ENCODE measurements around the gene RBFOX2.
A peak's percentile ranks its signal among the peaks of the same experiment; 100 is the strongest.

Gene RBFOX2

GRCh38 chr22:35754761-35755160, 273.9 kb downstream of the RBFOX2 start:
- Histone ChIP-seq H3K27me3 (ENCODE audit: control insufficient read depth in 1 of 2, insufficient read depth in 2 of 2, low read length in 2 of 2) (no peaks in the 10 kb centered on the region), H3K27ac (ENCODE audit: low read length) (no peak overlapping the region), H3K9ac (ENCODE audit: low read length in 2 of 2) (no peak overlapping the region), H3K9me3 (ENCODE audit: control insufficient read depth in 2 of 2, low read length in 2 of 2) (no peaks in the 10 kb centered on the region), H3K4me1 (ENCODE audit: control insufficient read depth, insufficient read depth, low read length) (no peaks in the 10 kb centered on the region), H3K4me3 (ENCODE audit: low read length in 2 of 2) (no peak overlapping the region), H3K36me3 (ENCODE audit: control insufficient read depth in 2 of 2, insufficient read depth in 2 of 2, low read length in 2 of 2) (peaks cover 14 to 36% of the 10 kb centered on the region in 2 donors)

DNA sequence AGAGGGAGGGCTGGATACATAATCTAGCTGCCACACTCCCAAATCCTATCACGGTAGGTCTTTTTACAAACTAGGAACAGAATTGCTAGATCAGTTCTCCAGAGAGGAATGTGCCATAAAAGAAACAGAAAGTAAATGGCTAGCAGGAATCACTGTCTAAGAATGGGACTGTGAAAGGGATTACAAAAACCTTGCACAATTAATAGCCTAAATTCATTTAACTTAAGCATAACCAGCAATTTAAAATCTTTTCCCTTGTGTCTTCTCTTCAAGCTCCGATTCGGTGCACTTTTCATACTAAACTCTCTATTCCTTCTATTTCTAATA, 275.8 kb downstream of the RBFOX2 start:
- Histone ChIP-seq H3K27me3 (ENCODE audit: control insufficient read depth in 1 of 2, insufficient read depth in 2 of 2, low read length in 2 of 2) (no peaks in the 10 kb centered on the region), H3K36me3 (ENCODE audit: control insufficient read depth in 2 of 2, insufficient read depth in 2 of 2, low read length in 2 of 2) (peaks cover 14 to 24% of the 10 kb centered on the region in 2 donors), H3K4me3 (ENCODE audit: low read length in 2 of 2) (no peak overlapping the region), H3K9me3 (ENCODE audit: control insufficient read depth in 2 of 2, low read length in 2 of 2) (no peaks in the 10 kb centered on the region), H3K9ac (ENCODE audit: low read length in 2 of 2) (no peak overlapping the region), H3K4me1 (ENCODE audit: control insufficient read depth, insufficient read depth, low read length) (no peaks in the 10 kb centered on the region), H3K27ac (ENCODE audit: low read length) (no peak overlapping the region)

DNA sequence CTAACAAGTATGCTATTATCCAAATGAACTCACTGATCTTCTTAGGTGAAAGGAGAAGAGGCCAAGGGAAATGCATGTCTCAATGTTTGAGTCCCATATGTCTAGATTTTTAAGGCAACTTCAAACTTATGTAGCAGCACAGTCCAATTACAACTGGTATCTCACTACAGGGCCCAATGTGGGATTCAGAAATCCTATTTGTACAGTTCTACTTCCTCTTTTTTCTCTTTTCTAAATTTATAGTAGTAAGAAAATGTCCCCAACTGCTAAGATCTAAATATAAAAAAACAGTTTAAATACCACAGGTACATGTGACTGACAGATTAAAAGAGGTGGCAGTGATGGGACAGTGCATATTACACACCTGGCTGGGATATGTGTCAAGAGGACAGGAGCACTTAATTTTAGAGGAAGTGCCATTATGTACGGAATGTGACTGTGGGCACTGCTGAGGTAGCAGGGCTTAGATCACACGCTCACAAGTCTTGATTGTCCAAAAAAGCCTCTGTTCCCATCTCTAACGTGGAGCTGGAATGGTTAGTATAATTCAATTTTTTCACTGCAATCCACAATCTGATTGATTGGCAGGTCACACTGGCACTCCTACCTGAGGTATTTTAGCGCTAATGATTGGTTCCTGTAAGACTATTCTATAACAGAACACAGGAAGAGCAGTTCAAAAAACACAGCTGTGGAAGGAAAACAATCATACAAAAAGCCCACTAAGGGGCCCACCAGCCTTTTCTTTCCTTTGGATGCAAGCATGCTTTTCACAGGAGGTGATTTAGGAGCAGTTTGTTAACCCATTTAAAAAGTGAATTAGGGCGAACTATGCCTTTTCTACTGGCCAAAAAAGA, 276.4 kb downstream of the RBFOX2 start:
- Histone ChIP-seq H3K36me3 (ENCODE audit: control insufficient read depth in 2 of 2, insufficient read depth in 2 of 2, low read length in 2 of 2) (peaks cover 14 to 21% of the 10 kb centered on the region in 2 donors), H3K4me3 (ENCODE audit: low read length in 2 of 2) (no peak overlapping the region)

GRCh38 chr22:35749808-35750207, 278.8 kb downstream of the RBFOX2 start:
- no peaks in the 10 kb centered on the region for H3K4me1 ChIP-seq (ENCODE audit: control insufficient read depth, insufficient read depth, low read length)
- no peak overlapping the region for H3K9ac ChIP-seq (ENCODE audit: low read length in 2 of 2)
- no peak overlapping the region for H3K27ac ChIP-seq (ENCODE audit: low read length)
- H3K36me3 ChIP-seq (ENCODE audit: control insufficient read depth in 2 of 2, insufficient read depth in 2 of 2, low read length in 2 of 2), result peaks cover 21 to 25% of the 10 kb centered on the region in 2 donors
- H3K9me3 ChIP-seq (ENCODE audit: control insufficient read depth in 2 of 2, low read length in 2 of 2), result no peaks in the 10 kb centered on the region
- H3K4me3 ChIP-seq (ENCODE audit: low read length in 2 of 2), result no peak overlapping the region
- no peaks in the 10 kb centered on the region for H3K27me3 ChIP-seq (ENCODE audit: control insufficient read depth in 1 of 2, insufficient read depth in 2 of 2, low read length in 2 of 2)

More for the DNA sequence above, 276.4 kb downstream of the RBFOX2 start:
- no peaks in the 10 kb centered on the region for H3K27me3 ChIP-seq (ENCODE audit: control insufficient read depth in 1 of 2, insufficient read depth in 2 of 2, low read length in 2 of 2)
- H3K9ac ChIP-seq (ENCODE audit: low read length in 2 of 2), result no peak overlapping the region
- H3K9me3 ChIP-seq (ENCODE audit: control insufficient read depth in 2 of 2, low read length in 2 of 2), result no peaks in the 10 kb centered on the region
- H3K27ac ChIP-seq (ENCODE audit: low read length), result no peak overlapping the region
- H3K4me1 ChIP-seq (ENCODE audit: control insufficient read depth, insufficient read depth, low read length), result no peaks in the 10 kb centered on the region

DNA sequence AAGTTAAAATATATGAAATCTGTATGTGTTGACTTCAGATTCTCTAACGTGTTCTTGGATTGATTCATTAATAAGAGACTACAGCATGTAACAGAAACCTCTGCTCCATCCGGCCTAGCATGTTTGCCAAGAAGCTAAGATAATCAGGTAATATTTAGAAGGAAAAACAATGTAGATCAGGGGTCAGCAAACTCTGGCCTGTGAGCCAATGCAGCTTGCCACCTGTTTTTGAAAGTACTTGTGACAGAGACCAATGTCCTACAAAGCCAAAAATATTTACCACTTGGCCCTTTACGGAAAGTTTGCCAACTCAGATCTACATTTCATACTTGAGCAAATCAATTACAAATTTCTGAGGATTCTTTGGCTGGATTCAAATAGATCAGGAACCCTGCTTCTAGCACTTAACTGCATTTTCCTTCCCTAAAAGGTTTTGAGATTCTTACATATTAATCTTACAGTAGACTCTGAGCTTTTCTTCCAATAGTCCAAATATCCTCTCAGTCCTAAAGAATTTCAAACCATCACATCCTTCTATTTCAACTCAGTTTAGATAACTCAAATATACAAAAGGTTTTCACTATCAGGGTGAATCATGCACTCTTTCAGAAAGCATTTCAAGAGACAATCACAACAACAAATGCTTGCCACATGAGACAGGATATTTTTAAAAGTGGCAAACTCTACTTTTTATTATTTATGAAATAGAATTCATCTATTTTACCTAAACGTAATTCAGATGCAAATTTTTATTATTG, 281.5 kb downstream of the RBFOX2 start:
- Histone ChIP-seq H3K9me3 (ENCODE audit: control insufficient read depth in 2 of 2, low read length in 2 of 2) (no peaks in the 10 kb centered on the region), H3K4me3 (ENCODE audit: low read length in 2 of 2) (peak overlapping the region in 1 of 2 donors; percentile 8), H3K27ac (ENCODE audit: low read length) (no peak overlapping the region), H3K9ac (ENCODE audit: low read length in 2 of 2) (no peak overlapping the region), H3K27me3 (ENCODE audit: control insufficient read depth in 1 of 2, insufficient read depth in 2 of 2, low read length in 2 of 2) (no peaks in the 10 kb centered on the region), H3K4me1 (ENCODE audit: control insufficient read depth, insufficient read depth, low read length) (peaks cover 2% of the 10 kb centered on the region), H3K36me3 (ENCODE audit: control insufficient read depth in 2 of 2, insufficient read depth in 2 of 2, low read length in 2 of 2) (peaks cover 31 to 32% of the 10 kb centered on the region in 2 donors)

GRCh38 chr22:35746248-35746647, 282.4 kb downstream of the RBFOX2 start:
- peaks cover 26 to 37% of the 10 kb centered on the region in 2 donors for H3K36me3 ChIP-seq (ENCODE audit: control insufficient read depth in 2 of 2, insufficient read depth in 2 of 2, low read length in 2 of 2)
- no peak overlapping the region for H3K9ac ChIP-seq (ENCODE audit: low read length in 2 of 2)
- H3K27ac ChIP-seq (ENCODE audit: low read length), result no peak overlapping the region
- H3K27me3 ChIP-seq (ENCODE audit: control insufficient read depth in 1 of 2, insufficient read depth in 2 of 2, low read length in 2 of 2), result no peaks in the 10 kb centered on the region
- H3K4me1 ChIP-seq (ENCODE audit: control insufficient read depth, insufficient read depth, low read length), result peaks cover 4% of the 10 kb centered on the region
- no peak overlapping the region for H3K4me3 ChIP-seq (ENCODE audit: low read length in 2 of 2)
- H3K9me3 ChIP-seq (ENCODE audit: control insufficient read depth in 2 of 2, low read length in 2 of 2), result no peaks in the 10 kb centered on the region

DNA sequence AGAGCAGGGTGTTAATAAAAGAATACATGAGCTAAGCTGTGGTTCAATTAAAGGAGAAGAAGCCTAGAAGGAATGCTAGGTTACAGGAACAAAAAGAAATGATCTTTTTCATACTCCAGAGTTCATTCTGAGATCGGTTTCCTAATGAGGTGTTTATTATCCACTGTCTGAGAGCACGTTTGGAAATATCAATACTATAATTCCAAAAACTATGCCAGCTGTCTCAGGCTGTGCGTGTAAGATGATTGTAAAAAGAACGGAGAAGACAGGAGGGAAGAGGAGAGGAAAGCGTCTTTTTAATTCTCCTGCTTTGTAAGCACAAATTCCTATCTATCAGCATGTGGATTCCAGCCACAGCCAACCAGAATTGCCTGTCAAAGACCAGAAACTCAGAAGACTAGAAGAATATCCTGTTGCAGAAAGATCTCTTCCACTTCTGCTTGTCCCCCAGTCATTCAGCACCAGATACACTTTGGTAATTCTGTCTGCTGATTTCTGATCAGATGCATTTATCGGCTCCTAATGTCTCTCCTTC, 285.2 kb downstream of the RBFOX2 start:
- no peaks in the 10 kb centered on the region for H3K9me3 ChIP-seq (ENCODE audit: control insufficient read depth in 2 of 2, low read length in 2 of 2)
- H3K9ac ChIP-seq (ENCODE audit: low read length in 2 of 2), result no peak overlapping the region
- H3K27ac ChIP-seq (ENCODE audit: low read length), result no peak overlapping the region
- H3K36me3 ChIP-seq (ENCODE audit: control insufficient read depth in 2 of 2, insufficient read depth in 2 of 2, low read length in 2 of 2), result peaks cover 29 to 34% of the 10 kb centered on the region in 2 donors
- H3K27me3 ChIP-seq (ENCODE audit: control insufficient read depth in 1 of 2, insufficient read depth in 2 of 2, low read length in 2 of 2), result no peaks in the 10 kb centered on the region
- H3K4me3 ChIP-seq (ENCODE audit: low read length in 2 of 2), result no peak overlapping the region
- peaks cover 11% of the 10 kb centered on the region for H3K4me1 ChIP-seq (ENCODE audit: control insufficient read depth, insufficient read depth, low read length)

- no peak overlapping the region for H3K4me3 ChIP-seq (ENCODE audit: low read length in 2 of 2)
- no peak overlapping the region for H3K9ac ChIP-seq (ENCODE audit: low read length in 2 of 2)
- peak overlapping the region; percentile 11 for H3K27ac ChIP-seq (ENCODE audit: low read length)
- no peaks in the 10 kb centered on the region for H3K9me3 ChIP-seq (ENCODE audit: control insufficient read depth in 2 of 2, low read length in 2 of 2)
- no peaks in the 10 kb centered on the region for H3K27me3 ChIP-seq (ENCODE audit: control insufficient read depth in 1 of 2, insufficient read depth in 2 of 2, low read length in 2 of 2)
- peaks cover 11% of the 10 kb centered on the region for H3K4me1 ChIP-seq (ENCODE audit: control insufficient read depth, insufficient read depth, low read length)
- peaks cover 29 to 37% of the 10 kb centered on the region in 2 donors for H3K36me3 ChIP-seq (ENCODE audit: control insufficient read depth in 2 of 2, insufficient read depth in 2 of 2, low read length in 2 of 2)
Measured at GRCh38 chr22:35742342-35743100, 286.1 kb downstream of the RBFOX2 start.

DNA sequence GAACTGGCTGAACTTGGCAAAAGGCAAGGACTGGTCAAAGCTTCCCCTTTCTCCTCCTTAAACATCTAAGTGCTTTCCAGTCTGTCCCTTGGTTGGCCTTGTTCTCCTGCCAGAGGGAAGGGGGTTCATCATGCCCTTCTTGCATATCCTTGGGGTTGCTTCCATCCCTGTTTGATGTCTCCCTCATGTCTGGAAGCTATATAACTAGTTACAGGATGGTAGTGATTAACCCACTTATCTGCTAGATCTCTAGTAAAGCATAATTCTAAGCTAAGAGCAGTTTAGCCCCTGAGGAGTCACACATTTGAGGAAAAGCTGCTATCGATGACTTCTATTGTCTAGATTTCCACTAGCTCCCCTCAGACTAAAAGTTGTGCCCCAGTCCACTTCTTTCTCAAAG, 288.0 kb downstream of the RBFOX2 start:
- H3K9ac ChIP-seq (ENCODE audit: low read length in 2 of 2), result no peak overlapping the region
- no peak overlapping the region for H3K4me3 ChIP-seq (ENCODE audit: low read length in 2 of 2)
- H3K36me3 ChIP-seq (ENCODE audit: control insufficient read depth in 2 of 2, insufficient read depth in 2 of 2, low read length in 2 of 2), result peaks cover 22 to 34% of the 10 kb centered on the region in 2 donors
- no peaks in the 10 kb centered on the region for H3K27me3 ChIP-seq (ENCODE audit: control insufficient read depth in 1 of 2, insufficient read depth in 2 of 2, low read length in 2 of 2)
- peak overlapping the region; percentile 24 for H3K27ac ChIP-seq (ENCODE audit: low read length)
- no peaks in the 10 kb centered on the region for H3K9me3 ChIP-seq (ENCODE audit: control insufficient read depth in 2 of 2, low read length in 2 of 2)
- H3K4me1 ChIP-seq (ENCODE audit: control insufficient read depth, insufficient read depth, low read length), result peaks cover 11% of the 10 kb centered on the region

- Histone ChIP-seq H3K36me3 (ENCODE audit: control insufficient read depth in 2 of 2, insufficient read depth in 2 of 2, low read length in 2 of 2) (peaks cover 19 to 31% of the 10 kb centered on the region in 2 donors), H3K9me3 (ENCODE audit: control insufficient read depth in 2 of 2, low read length in 2 of 2) (no peaks in the 10 kb centered on the region), H3K27ac (ENCODE audit: low read length) (peak overlapping the region; percentile 31), H3K4me3 (ENCODE audit: low read length in 2 of 2) (no peak overlapping the region), H3K27me3 (ENCODE audit: control insufficient read depth in 1 of 2, insufficient read depth in 2 of 2, low read length in 2 of 2) (no peaks in the 10 kb centered on the region), H3K9ac (ENCODE audit: low read length in 2 of 2) (peak overlapping the region in 1 of 2 donors; percentile 21), H3K4me1 (ENCODE audit: control insufficient read depth, insufficient read depth, low read length) (peaks cover 11% of the 10 kb centered on the region)
Measured at GRCh38 chr22:35739931-35740380, 288.7 kb downstream of the RBFOX2 start.

Data from stomach smooth muscle (tissue), 2 donors.